Measurements from ENCODE around the gene SLC35E2B. TPM values are rescaled to one million over a fixed set of nuclear protein-coding genes. Genes with fewer than 3 reads are reported as not detected.
A peak's percentile ranks its signal among the peaks of the same experiment; 100 is the strongest.

SLC35E2B gene
- total RNA-seq, 1 donor from 2014 or later, result 38.3 TPM

GRCh38 chr1:1629430-1630190, 63.0 kb downstream of the SLC35E2B start:
- Histone ChIP-seq H3K4me1 (peaks cover 26% of the 10 kb centered on the region), H3K4me3 (peak overlapping the region in 1 of 2 donors; percentile 24), H3K27me3 (peaks cover 4% of the 10 kb centered on the region), H3K36me3 (no peaks in the 10 kb centered on the region), H3K27ac (peak overlapping the region; percentile 82), H3K9me3 (no peaks in the 10 kb centered on the region)
- TF ChIP-seq POLR2A (IDR thresholded peaks at IDR 0.05), result no peak
- no peak for TF ChIP-seq POLR2AphosphoS5 (IDR thresholded peaks at IDR 0.05; ENCODE audit: insufficient read depth in 1 of 2, low read depth in 1 of 2)
- TF ChIP-seq CTCF (IDR thresholded peaks at IDR 0.05), result no peak
- no peak for DNase-seq (ENCODE audit: extremely low spot score in 2 of 2)
- intact Hi-C loops (cut with DNase I), result no loop called here

- H3K27me3 ChIP-seq, result peaks cover 4% of the 10 kb centered on the region
- TF ChIP-seq POLR2AphosphoS5 (IDR thresholded peaks at IDR 0.05; ENCODE audit: insufficient read depth in 1 of 2, low read depth in 1 of 2) (no peak), POLR2A (IDR thresholded peaks at IDR 0.05) (no peak), CTCF (IDR thresholded peaks at IDR 0.05) (no peak)
- no peaks in the 10 kb centered on the region for H3K9me3 ChIP-seq
- no peak overlapping the region for H3K27ac ChIP-seq
- intact Hi-C loops (cut with DNase I), result no loop called here
- no peak for DNase-seq (ENCODE audit: extremely low spot score in 2 of 2)
- H3K4me1 ChIP-seq, result peaks cover 26% of the 10 kb centered on the region
- peak overlapping the region in 1 of 2 donors; percentile 24 for H3K4me3 ChIP-seq
- H3K36me3 ChIP-seq, result no peaks in the 10 kb centered on the region
Observed at GRCh38 chr1:1628754-1629429, 63.7 kb downstream of the SLC35E2B start.

GRCh38 chr1:1627829-1628753, 64.5 kb downstream of the SLC35E2B start:
- peaks cover 4% of the 10 kb centered on the region for H3K27me3 ChIP-seq
- no peak overlapping the region for H3K4me3 ChIP-seq
- H3K36me3 ChIP-seq, result no peaks in the 10 kb centered on the region
- intact Hi-C loops (cut with DNase I), result no loop called here
- no peak overlapping the region for H3K27ac ChIP-seq
- no peaks in the 10 kb centered on the region for H3K9me3 ChIP-seq
- TF ChIP-seq CTCF (IDR thresholded peaks at IDR 0.05) (no peak), POLR2AphosphoS5 (IDR thresholded peaks at IDR 0.05; ENCODE audit: insufficient read depth in 1 of 2, low read depth in 1 of 2) (no peak), POLR2A (IDR thresholded peaks at IDR 0.05) (no peak)
- DNase-seq (ENCODE audit: extremely low spot score in 2 of 2), result no peak
- H3K4me1 ChIP-seq, result peaks cover 26% of the 10 kb centered on the region

- Histone ChIP-seq H3K27me3 (peaks cover 4% of the 10 kb centered on the region), H3K27ac (no peak overlapping the region), H3K4me3 (no peak overlapping the region), H3K36me3 (no peaks in the 10 kb centered on the region), H3K9me3 (no peaks in the 10 kb centered on the region), H3K4me1 (peaks cover 26% of the 10 kb centered on the region)
- intact Hi-C loops (cut with DNase I), result no loop called here
- TF ChIP-seq CTCF (IDR thresholded peaks at IDR 0.05) (no peak), POLR2A (IDR thresholded peaks at IDR 0.05) (no peak), POLR2AphosphoS5 (IDR thresholded peaks at IDR 0.05; ENCODE audit: insufficient read depth in 1 of 2, low read depth in 1 of 2) (no peak)
- no peak for DNase-seq (ENCODE audit: extremely low spot score in 2 of 2)
Observed at GRCh38 chr1:1627261-1627828, 65.2 kb downstream of the SLC35E2B start.

Data from vagina (tissue), 2 donors.